H9 (cell line): Measurements from ENCODE around the gene MGAM2. TPM values are rescaled to one million over a fixed set of nuclear protein-coding genes. Genes with fewer than 3 reads are reported as not detected.

Experiments used
- DNase-seq: peaks from one replicate; pipeline ENCODE4 v3.0.0-alpha.2; 2017
- H2AFZ ChIP-seq: one replicate; pipeline ENCODE4 v1.6.1; 2013; ENCODE audit warnings: mild to moderate bottlenecking, low read length, control low read depth, moderate library complexity
- H2AK5ac ChIP-seq: 2 replicates; pipeline ENCODE4 v1.6.1; 2013; ENCODE audit warnings: low read length, control low read depth, mixed read lengths; ENCODE audit not compliant: insufficient read length
- H2BK120ac ChIP-seq: one replicate; pipeline ENCODE4 v1.6.1; 2013; ENCODE audit warnings: low read depth, mild to moderate bottlenecking, low read length, control low read depth, inconsistent platforms; ENCODE audit not compliant: poor library complexity, severe bottlenecking
- H2BK12ac ChIP-seq: 2 replicates; pipeline ENCODE4 v1.6.1; 2013; ENCODE audit warnings: low read length, control low read depth, mixed read lengths, low read depth; ENCODE audit not compliant: insufficient read length
- H2BK15ac ChIP-seq: 2 replicates; pipeline ENCODE4 v1.6.1; 2013; ENCODE audit warnings: low read depth, low read length, control low read depth
- H2BK20ac ChIP-seq: one replicate; pipeline ENCODE4 v1.6.1; 2013; ENCODE audit warnings: low read depth, mild to moderate bottlenecking, low read length, control low read depth, inconsistent platforms; ENCODE audit not compliant: poor library complexity, severe bottlenecking
- H2BK5ac ChIP-seq: 2 replicates; pipeline ENCODE4 v1.6.1; 2013; ENCODE audit warnings: low read length, control low read depth, mixed read lengths; ENCODE audit not compliant: insufficient read length
- H3K14ac ChIP-seq: 2 replicates; pipeline ENCODE4 v1.6.1; 2013; ENCODE audit warnings: low read length, control low read depth; ENCODE audit not compliant: insufficient read depth
- H3K18ac ChIP-seq: 2 replicates; pipeline ENCODE4 v1.6.1; 2013; ENCODE audit warnings: low read depth, mild to moderate bottlenecking, mixed read lengths, low read length, control low read depth; ENCODE audit not compliant: insufficient read length
- H3K23ac ChIP-seq: 2 replicates; pipeline ENCODE4 v1.6.1; 2013; ENCODE audit warnings: low read length, control low read depth, mixed read lengths, low read depth; ENCODE audit not compliant: insufficient read length
- H3K23me2 ChIP-seq: 2 replicates; pipeline ENCODE4 v1.6.1; 2013; ENCODE audit warnings: low read depth, mild to moderate bottlenecking, mixed read lengths, low read length, control low read depth; ENCODE audit not compliant: insufficient read length, poor library complexity, severe bottlenecking
- H3K27ac ChIP-seq: 2 replicates; pipeline ENCODE4 v1.5.1; 2013; ENCODE audit warnings: low read length, control low read depth, mixed read lengths, low read depth; ENCODE audit not compliant: insufficient read length
- H3K27me3 ChIP-seq: 2 replicates; pipeline ENCODE4 v1.6.1; 2013; ENCODE audit warnings: low read length, control low read depth, inconsistent platforms; ENCODE audit not compliant: insufficient read depth
- H3K4ac ChIP-seq: 2 replicates; pipeline ENCODE4 v1.6.1; 2013; ENCODE audit warnings: low read depth, mild to moderate bottlenecking, control low read depth, inconsistent platforms, low read length, moderate library complexity
- H3K4me1 ChIP-seq: 2 replicates; pipeline ENCODE4 v1.6.1; 2013; ENCODE audit warnings: low read length, control low read depth, inconsistent platforms; ENCODE audit not compliant: insufficient read depth
- H3K4me2 ChIP-seq: 2 replicates; pipeline ENCODE4 v1.6.1; 2013; ENCODE audit warnings: low read length, control low read depth, mixed read lengths; ENCODE audit not compliant: insufficient read length, insufficient read depth
- H3K56ac ChIP-seq: 2 replicates; pipeline ENCODE4 v1.6.1; 2013; ENCODE audit warnings: low read depth, mild to moderate bottlenecking, mixed read lengths, low read length, control low read depth; ENCODE audit not compliant: insufficient read length
- H3K79me1 ChIP-seq: 2 replicates; pipeline ENCODE4 v1.6.1; 2013; ENCODE audit warnings: low read depth, mild to moderate bottlenecking, moderate library complexity, low read length, control low read depth, inconsistent platforms; ENCODE audit not compliant: insufficient read depth, poor library complexity, severe bottlenecking
- H3K79me2 ChIP-seq: 2 replicates; pipeline ENCODE4 v1.6.1; 2013; ENCODE audit warnings: low read length, control low read depth, inconsistent platforms; ENCODE audit not compliant: insufficient read depth
- H3K9ac ChIP-seq: 2 replicates; pipeline ENCODE4 v1.6.1; 2013; ENCODE audit warnings: low read length, control low read depth, mixed read lengths; ENCODE audit not compliant: insufficient read length; ENCODE audit errors: extremely low read depth
- H3K9me3 ChIP-seq: one replicate; pipeline ENCODE4 v1.6.1; 2013; ENCODE audit warnings: low read depth, low read length, inconsistent platforms; ENCODE audit not compliant: control insufficient read depth
- H3T11ph ChIP-seq: one replicate; pipeline ENCODE4 v1.6.1; 2013; ENCODE audit warnings: mild to moderate bottlenecking, low read length, control low read depth, inconsistent platforms
- H4K20me1 ChIP-seq: one replicate; pipeline ENCODE4 v1.6.1; 2013; ENCODE audit not compliant: control insufficient read depth, insufficient read length, insufficient read depth
- H4K5ac ChIP-seq: 2 replicates; pipeline ENCODE4 v1.6.1; 2013; ENCODE audit warnings: low read depth, mild to moderate bottlenecking, mixed read lengths, low read length, control low read depth; ENCODE audit not compliant: insufficient read length
- H4K8ac ChIP-seq: replicated peaks from 2 replicates; pipeline ENCODE4 v1.6.1; 2013; ENCODE audit warnings: low read length, control low read depth, mixed read lengths, low read depth; ENCODE audit not compliant: insufficient read length
- H4K91ac ChIP-seq: 2 replicates; pipeline ENCODE4 v1.6.1; 2013; ENCODE audit warnings: low read depth, mild to moderate bottlenecking, moderate library complexity, mixed read lengths, low read length, control low read depth; ENCODE audit not compliant: insufficient read length
- H3K27ac Mint-ChIP-seq, 3 experiments: 2 replicates in 2 of 3; 3 replicates in 1 of 3; pipeline ENCODE4 v1.8.0; 2020 to 2021; ENCODE audit warnings: mixed read lengths in 3 of 3, mild to moderate bottlenecking in 1 of 3, moderate library complexity in 1 of 3
- H3K27me3 Mint-ChIP-seq: 2 replicates; pipeline ENCODE4 v1.8.0; 2021; ENCODE audit warnings: low read depth, mild to moderate bottlenecking, moderate library complexity, mixed read lengths
- H3K36me3 Mint-ChIP-seq, 3 experiments: 2 replicates in 2 of 3; 3 replicates in 1 of 3; pipeline ENCODE4 v1.8.0; 2020 to 2021; ENCODE audit warnings: low read depth in 3 of 3, mixed read lengths in 3 of 3; ENCODE audit not compliant: insufficient read depth in 1 of 3
- H3K4me1 Mint-ChIP-seq, 2 experiments: 2 replicates each; pipeline ENCODE4 v1.8.0; 2020; ENCODE audit warnings: mixed read lengths in 2 of 2
- H3K4me3 Mint-ChIP-seq, 2 experiments: 2 replicates in 1 of 2; 3 replicates in 1 of 2; pipeline ENCODE4 v1.8.0; 2020 to 2021; ENCODE audit warnings: mild to moderate bottlenecking in 2 of 2, mixed read lengths in 2 of 2, moderate library complexity in 1 of 2
- H3K9me3 Mint-ChIP-seq, 2 experiments: 2 replicates in 1 of 2; 3 replicates in 1 of 2; pipeline ENCODE4 v1.8.0; 2020; ENCODE audit warnings: mild to moderate bottlenecking in 2 of 2, mixed read lengths in 2 of 2, moderate library complexity in 1 of 2
- WGBS: extraction: QIAGEN DNeasy Blood & Tissue Kit; methylation state at CpG from one replicate; pipeline ENCODE4 v1.1.7; 2013; ENCODE audit warnings: missing lambda C conversion rate, low lambda C conversion rate, mixed read lengths; ENCODE audit not compliant: insufficient read length; ENCODE audit errors: extremely low coverage; 5-methylcytosine and 5-hydroxymethylcytosine counted together
- total RNA-seq: library from RNA; stranded (reverse); gene quantifications from 2 replicates; pipeline ENCODE4 v1.2.1, GENCODE V29; 2021
- TF ChIP-seq, protein P1 (sequence below): fragments of 200-600 bp; sonication (generic); conservative IDR thresholded peaks from 3 replicates; pipeline ENCODE4 v1.8.0; 2021; ENCODE audit warnings: antibody characterized with exemption, mild to moderate bottlenecking

The MGAM2 gene
- total RNA-seq, 1 experiment from 2014 or later, result not detected

DNA sequence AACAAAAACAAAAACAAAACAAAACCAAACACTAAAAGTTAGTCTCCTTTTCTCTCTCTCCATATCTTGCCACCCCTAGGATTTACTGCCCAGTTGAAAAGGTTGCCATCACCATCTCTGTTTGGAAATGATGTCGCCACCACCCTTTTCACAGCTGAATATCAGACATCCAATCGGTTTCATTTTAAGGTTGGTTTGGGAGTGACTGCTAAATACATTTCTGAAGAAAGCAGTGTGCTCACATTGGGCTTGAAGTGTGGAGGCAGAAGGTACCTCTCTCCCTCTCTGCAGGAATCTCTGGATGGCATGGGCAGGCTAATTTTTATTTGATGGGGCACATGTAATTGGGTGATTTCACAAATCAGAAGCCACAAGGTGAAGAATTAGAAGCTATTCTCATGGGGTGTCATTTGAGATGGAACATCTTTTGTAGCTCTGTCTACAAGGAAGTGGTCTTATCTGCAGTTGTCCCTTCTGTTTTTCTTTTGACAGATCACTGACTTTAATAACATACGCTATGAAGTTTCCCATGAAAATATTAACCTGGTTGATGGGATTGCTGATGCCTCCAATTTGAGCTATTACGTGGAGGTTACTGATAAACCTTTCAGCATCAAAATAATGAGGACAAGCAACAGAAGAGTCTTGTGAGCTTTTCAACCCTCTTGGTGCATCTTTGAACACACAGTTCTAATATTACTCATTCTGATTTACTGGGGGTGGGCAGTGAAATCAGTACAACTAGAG is 20.1 kb downstream of the MGAM2 start:
- Histone ChIP-seq H3K79me2 (no peaks in the 10 kb centered on the region), H2BK120ac (no peak overlapping the region), H2BK20ac (no peak overlapping the region), H3K27ac (no peak overlapping the region), H4K91ac (no peak overlapping the region), H3K27me3 (no peaks in the 10 kb centered on the region), H3K18ac (no peak overlapping the region), H2BK5ac (no peak overlapping the region), H2AK5ac (no peak overlapping the region), H3K23ac (no peak overlapping the region), H4K20me1 (no peaks in the 10 kb centered on the region), H3K4ac (no peak overlapping the region), H3K23me2 (no peaks in the 10 kb centered on the region), H3K14ac (no peak overlapping the region), H4K8ac (no peak overlapping the region), H3K9me3 (no peaks in the 10 kb centered on the region), H4K5ac (no peak overlapping the region), H3K4me2 (no peak overlapping the region), H3K4me1 (peaks cover 3% of the 10 kb centered on the region; the same call in 1 of the 2 replicates), H2BK12ac (no peak overlapping the region), H3K56ac (no peak overlapping the region), H3T11ph (no peak overlapping the region), H3K79me1 (no peaks in the 10 kb centered on the region), H2BK15ac (no peak overlapping the region), H3K9ac (no peak overlapping the region), H2AFZ (no peak overlapping the region)
- no peaks in the 10 kb centered on the region for H3K27me3 Mint-ChIP-seq
- H3K27ac Mint-ChIP-seq, result no peak overlapping the region
- H3K36me3 Mint-ChIP-seq, result no peaks in the 10 kb centered on the region
- H3K4me3 Mint-ChIP-seq, result no peak overlapping the region
- peaks cover 2 to 5% of the 10 kb centered on the region in 2 experiments; a peak in 3 of 4 replicates for H3K4me1 Mint-ChIP-seq
- DNase-seq, result no peak
- TF ChIP-seq, protein P1, sequence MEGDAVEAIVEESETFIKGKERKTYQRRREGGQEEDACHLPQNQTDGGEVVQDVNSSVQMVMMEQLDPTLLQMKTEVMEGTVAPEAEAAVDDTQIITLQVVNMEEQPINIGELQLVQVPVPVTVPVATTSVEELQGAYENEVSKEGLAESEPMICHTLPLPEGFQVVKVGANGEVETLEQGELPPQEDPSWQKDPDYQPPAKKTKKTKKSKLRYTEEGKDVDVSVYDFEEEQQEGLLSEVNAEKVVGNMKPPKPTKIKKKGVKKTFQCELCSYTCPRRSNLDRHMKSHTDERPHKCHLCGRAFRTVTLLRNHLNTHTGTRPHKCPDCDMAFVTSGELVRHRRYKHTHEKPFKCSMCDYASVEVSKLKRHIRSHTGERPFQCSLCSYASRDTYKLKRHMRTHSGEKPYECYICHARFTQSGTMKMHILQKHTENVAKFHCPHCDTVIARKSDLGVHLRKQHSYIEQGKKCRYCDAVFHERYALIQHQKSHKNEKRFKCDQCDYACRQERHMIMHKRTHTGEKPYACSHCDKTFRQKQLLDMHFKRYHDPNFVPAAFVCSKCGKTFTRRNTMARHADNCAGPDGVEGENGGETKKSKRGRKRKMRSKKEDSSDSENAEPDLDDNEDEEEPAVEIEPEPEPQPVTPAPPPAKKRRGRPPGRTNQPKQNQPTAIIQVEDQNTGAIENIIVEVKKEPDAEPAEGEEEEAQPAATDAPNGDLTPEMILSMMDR, result no peak
- no peaks in the 10 kb centered on the region; a peak in 1 of 5 replicates for H3K9me3 Mint-ChIP-seq
- no CpG with 5 or more reads among the region's 4 CpGs for WGBS
